Measurements from ENCODE around the gene COMMD1.
"Not testable (repeated sequence)": the region's sequence is repeated elsewhere in the genome, so short reads cannot be mapped to it uniquely, and the experiment has no call there.

The COMMD1 gene

DNA sequence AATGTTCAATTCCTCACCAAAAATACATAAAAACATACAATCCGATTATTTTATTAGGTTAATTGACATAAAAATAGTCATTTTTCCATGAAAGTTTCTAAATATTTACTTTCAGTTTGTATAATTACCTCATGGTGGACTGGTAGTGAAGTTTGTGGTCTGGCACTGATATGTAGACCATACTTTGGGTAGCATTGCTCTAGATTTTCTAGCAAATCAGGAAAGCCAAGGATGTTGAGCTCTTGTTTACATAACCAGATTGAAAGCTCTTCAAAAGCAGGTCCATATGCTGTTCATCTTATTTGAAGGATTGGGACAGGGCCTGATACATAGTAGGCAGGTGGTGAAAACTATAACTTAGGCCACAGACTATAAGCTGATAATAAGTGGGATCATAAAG is 61.8 kb downstream of the COMMD1 start:
- no peak overlapping the region for H3K27ac Mint-ChIP-seq
- no peaks in the 10 kb centered on the region for H3K27me3 Mint-ChIP-seq
- ATAC-seq (no peak), DNase-seq (no peak)
- peaks cover 2% of the 10 kb centered on the region for H3K4me1 Mint-ChIP-seq
- H3K36me3 Mint-ChIP-seq (ENCODE audit: low read depth): no peaks in the 10 kb centered on the region
- H3K9me3 Mint-ChIP-seq: no peaks in the 10 kb centered on the region
- H3K4me3 Mint-ChIP-seq: no peak overlapping the region

DNA sequence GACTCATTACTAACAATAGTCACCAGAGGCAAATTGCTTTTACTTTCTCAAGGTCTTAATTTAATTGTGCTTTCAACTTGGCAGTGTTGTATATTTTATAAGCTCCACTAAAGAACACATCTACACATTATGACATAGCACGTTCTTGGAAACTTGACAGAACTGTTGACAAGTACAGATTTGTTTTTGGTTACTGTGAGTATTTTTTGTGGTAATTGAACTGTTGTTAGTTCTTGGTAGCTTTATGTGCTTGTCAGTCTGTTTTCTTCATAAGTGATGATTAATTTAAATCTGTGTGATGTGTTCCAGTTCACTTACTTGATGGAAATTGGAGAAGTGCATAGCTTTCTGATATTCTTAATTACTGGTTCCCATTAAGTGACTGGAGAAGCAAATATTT is 63.9 kb downstream of the COMMD1 start:
- Mint-ChIP-seq H3K4me1 (peaks cover 2% of the 10 kb centered on the region), H3K27ac (no peak overlapping the region), H3K36me3 (ENCODE audit: low read depth) (no peaks in the 10 kb centered on the region), H3K4me3 (no peak overlapping the region), H3K27me3 (no peaks in the 10 kb centered on the region), H3K9me3 (no peaks in the 10 kb centered on the region)
- DNase-seq (no peak), ATAC-seq (no peak)

- Mint-ChIP-seq H3K36me3 (ENCODE audit: low read depth) (no peaks in the 10 kb centered on the region), H3K4me1 (peaks cover 2% of the 10 kb centered on the region), H3K27ac (no peak overlapping the region), H3K9me3 (no peaks in the 10 kb centered on the region), H3K27me3 (no peaks in the 10 kb centered on the region), H3K4me3 (no peak overlapping the region)
- DNase-seq (no peak), ATAC-seq (no peak)
Observed at GRCh38 chr2:61970807-61971556, 65.5 kb downstream of the COMMD1 start.

GRCh38 chr2:61978522-61978921 is 73.0 kb downstream of the COMMD1 start:
- Mint-ChIP-seq H3K27me3 (no peaks in the 10 kb centered on the region), H3K4me3 (no peak overlapping the region), H3K9me3 (peaks cover 21% of the 10 kb centered on the region), H3K36me3 (ENCODE audit: low read depth) (peaks cover 9% of the 10 kb centered on the region), H3K27ac (no peak overlapping the region), H3K4me1 (peaks cover 9% of the 10 kb centered on the region)
- no peak for ATAC-seq
- DNase-seq: no peak

DNA sequence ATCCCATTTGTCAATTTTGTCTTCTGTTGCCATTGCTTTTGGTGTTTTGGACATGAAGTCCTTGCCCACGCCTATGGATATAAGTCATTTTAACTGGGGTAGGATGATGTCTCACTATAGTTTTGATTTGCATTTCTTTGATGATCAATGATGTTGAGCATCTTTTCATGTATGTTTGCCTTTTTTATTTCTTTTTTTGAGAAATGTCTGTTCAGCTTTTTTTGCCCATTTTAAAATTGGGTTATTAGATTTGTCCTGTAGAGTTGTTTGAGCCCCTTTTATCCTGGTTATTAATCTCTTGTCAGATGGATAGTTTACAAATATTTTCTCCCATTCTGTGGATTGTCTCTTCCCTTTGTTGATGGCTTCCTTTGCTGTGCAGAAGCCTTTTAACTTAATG is 75.3 kb downstream of the COMMD1 start:
- Mint-ChIP-seq H3K27ac (no peak overlapping the region), H3K36me3 (ENCODE audit: low read depth) (peaks cover 9% of the 10 kb centered on the region), H3K27me3 (no peaks in the 10 kb centered on the region), H3K4me3 (no peak overlapping the region), H3K9me3 (peaks cover 21% of the 10 kb centered on the region), H3K4me1 (peaks cover 9% of the 10 kb centered on the region)
- ATAC-seq (no peak), DNase-seq (no peak)

DNA sequence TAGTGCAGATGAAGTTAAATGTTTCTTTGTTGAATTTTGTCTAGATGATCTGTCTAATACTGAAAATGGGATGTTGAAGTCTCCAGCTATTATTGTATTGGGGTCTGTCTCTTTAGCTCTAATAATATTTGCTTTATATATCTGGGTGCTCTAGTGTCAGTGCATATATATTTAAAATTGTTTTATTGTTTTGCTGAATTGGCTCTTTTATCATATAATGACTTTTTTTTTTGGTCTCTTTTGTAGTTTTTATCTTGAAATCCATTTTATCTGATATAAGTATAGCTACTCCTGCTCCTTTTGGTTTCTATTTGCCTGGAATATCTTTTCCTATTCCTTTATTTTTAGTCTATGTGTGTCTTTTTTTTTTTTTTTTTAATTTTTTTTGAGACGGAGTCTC is 79.2 kb downstream of the COMMD1 start:
- H3K9me3 Mint-ChIP-seq: peaks cover 21% of the 10 kb centered on the region
- H3K27ac Mint-ChIP-seq: no peak overlapping the region
- no peak overlapping the region for H3K4me3 Mint-ChIP-seq
- no peaks in the 10 kb centered on the region for H3K27me3 Mint-ChIP-seq
- peaks cover 11% of the 10 kb centered on the region for H3K36me3 Mint-ChIP-seq (ENCODE audit: low read depth)
- H3K4me1 Mint-ChIP-seq: peaks cover 7% of the 10 kb centered on the region
- no peak for DNase-seq
- ATAC-seq: no peak

DNA sequence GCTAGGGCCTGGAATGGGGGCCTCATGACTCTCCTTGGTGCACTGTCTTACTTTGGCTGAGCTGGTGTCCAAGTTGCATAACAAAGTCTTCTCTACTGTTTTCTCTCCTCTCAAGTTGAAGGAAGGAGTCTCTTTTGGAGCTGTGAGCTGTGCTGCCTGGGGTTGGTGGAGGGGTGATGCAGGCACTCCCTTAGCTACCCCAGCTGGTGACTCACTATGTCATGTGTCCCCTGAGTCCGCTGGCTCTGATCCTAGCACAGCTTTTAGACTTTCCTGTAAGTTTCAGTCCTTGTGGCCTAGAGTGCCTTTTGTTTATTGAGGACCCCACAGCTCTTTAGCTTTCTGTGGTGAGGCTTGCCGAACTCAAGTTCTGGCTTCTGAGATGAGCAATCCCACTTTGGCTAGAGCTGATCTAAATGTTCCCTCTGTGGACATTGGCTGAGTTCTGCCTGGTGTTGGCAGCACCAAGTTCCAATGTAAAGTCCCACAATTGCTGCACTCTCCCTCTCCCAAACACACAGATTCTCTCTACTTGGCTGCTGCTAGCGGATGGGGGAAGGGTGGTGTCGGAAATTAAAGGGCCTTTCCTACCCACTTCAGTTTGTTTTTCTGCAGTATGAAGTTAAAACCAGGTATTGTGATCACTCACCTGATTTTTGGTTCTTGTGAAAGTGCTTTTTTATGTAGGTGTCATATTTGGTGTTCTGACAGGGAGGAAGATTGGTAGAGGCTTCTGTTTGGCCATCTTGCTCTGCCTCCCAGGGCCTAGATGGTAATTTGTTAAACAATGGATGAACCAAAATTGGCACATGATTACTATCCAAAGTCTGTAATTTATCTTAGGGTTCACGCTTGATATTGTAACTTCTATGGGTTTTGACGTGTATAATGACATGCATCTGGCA is 83.2 kb downstream of the COMMD1 start:
- no peak for ATAC-seq
- Mint-ChIP-seq H3K36me3 (ENCODE audit: low read depth) (peaks cover 2% of the 10 kb centered on the region), H3K4me3 (no peak overlapping the region), H3K9me3 (peaks cover 4% of the 10 kb centered on the region), H3K4me1 (no peaks in the 10 kb centered on the region), H3K27me3 (no peaks in the 10 kb centered on the region), H3K27ac (peak overlapping the region; percentile 0)
- DNase-seq: no peak

GRCh38 chr2:61993422-61994024 is 88.0 kb downstream of the COMMD1 start:
- peaks cover 4% of the 10 kb centered on the region for H3K9me3 Mint-ChIP-seq
- ATAC-seq (peak; percentile 69), DNase-seq (no peak)
- H3K4me1 Mint-ChIP-seq: no peaks in the 10 kb centered on the region
- H3K27me3 Mint-ChIP-seq: no peaks in the 10 kb centered on the region
- H3K36me3 Mint-ChIP-seq (ENCODE audit: low read depth): no peaks in the 10 kb centered on the region
- H3K27ac Mint-ChIP-seq: no peak overlapping the region
- H3K4me3 Mint-ChIP-seq: no peak overlapping the region

GRCh38 chr2:61994531-61994930 is 89.1 kb downstream of the COMMD1 start:
- no peak overlapping the region for H3K4me3 Mint-ChIP-seq
- peaks cover 4% of the 10 kb centered on the region for H3K9me3 Mint-ChIP-seq
- H3K27ac Mint-ChIP-seq: no peak overlapping the region
- DNase-seq (no peak), ATAC-seq (no peak)
- no peaks in the 10 kb centered on the region for H3K4me1 Mint-ChIP-seq
- H3K36me3 Mint-ChIP-seq (ENCODE audit: low read depth): no peaks in the 10 kb centered on the region
- no peaks in the 10 kb centered on the region for H3K27me3 Mint-ChIP-seq

DNA sequence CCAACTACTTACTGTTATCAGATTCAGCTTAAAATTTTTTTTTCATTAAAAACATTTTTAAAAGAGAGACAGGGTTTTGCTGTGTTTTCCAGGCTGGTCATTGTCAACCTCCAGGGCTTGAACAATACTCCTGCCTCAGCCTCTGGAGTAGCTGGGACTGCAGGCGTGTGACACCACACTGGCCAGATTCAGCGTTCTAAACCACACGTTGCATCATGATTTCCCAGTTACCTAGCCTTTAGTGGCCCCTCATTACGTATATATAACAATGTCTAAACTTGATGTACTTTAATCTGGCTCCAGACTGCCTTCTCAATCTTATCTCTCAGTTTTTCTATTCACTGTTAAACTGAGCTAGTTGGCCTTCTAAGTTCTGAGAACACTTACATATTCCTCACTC is 89.6 kb downstream of the COMMD1 start:
- Mint-ChIP-seq H3K36me3 (ENCODE audit: low read depth) (no peaks in the 10 kb centered on the region), H3K9me3 (peaks cover 1% of the 10 kb centered on the region), H3K4me1 (no peaks in the 10 kb centered on the region), H3K4me3 (no peak overlapping the region), H3K27ac (no peak overlapping the region), H3K27me3 (no peaks in the 10 kb centered on the region)
- no peak for DNase-seq
- no peak for ATAC-seq

- no peak for DNase-seq
- Mint-ChIP-seq H3K36me3 (ENCODE audit: low read depth) (no peaks in the 10 kb centered on the region), H3K27me3 (no peaks in the 10 kb centered on the region), H3K27ac (no peak overlapping the region), H3K4me3 (no peak overlapping the region), H3K9me3 (no peaks in the 10 kb centered on the region), H3K4me1 (no peaks in the 10 kb centered on the region)
- no peak for ATAC-seq
Observed at GRCh38 chr2:61995515-61995914, 90.0 kb downstream of the COMMD1 start.

GRCh38 chr2:61998426-61998825 is 93.0 kb downstream of the COMMD1 start:
- Mint-ChIP-seq H3K27ac (no peak overlapping the region), H3K9me3 (no peaks in the 10 kb centered on the region), H3K27me3 (no peaks in the 10 kb centered on the region), H3K4me1 (no peaks in the 10 kb centered on the region), H3K36me3 (ENCODE audit: low read depth) (peaks cover 5% of the 10 kb centered on the region), H3K4me3 (no peak overlapping the region)
- DNase-seq (no peak), ATAC-seq (no peak)

DNA sequence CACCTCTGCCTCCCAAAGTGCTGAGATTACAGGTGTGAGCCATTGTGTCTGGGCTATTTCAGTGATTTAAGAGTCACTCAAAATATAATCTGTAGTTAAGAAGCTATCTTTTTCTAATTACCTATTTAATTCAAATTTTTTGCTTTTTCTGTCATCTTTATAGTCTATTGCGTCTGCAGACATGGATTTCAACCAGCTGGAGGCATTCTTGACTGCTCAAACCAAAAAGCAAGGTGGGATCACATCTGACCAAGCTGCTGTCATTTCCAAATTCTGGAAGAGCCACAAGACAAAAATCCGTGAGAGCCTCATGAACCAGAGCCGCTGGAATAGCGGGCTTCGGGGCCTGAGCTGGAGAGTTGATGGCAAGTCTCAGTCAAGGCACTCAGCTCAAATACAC is 95.1 kb downstream of the COMMD1 start:
- H3K36me3 Mint-ChIP-seq (ENCODE audit: low read depth): peaks cover 15% of the 10 kb centered on the region
- no peak overlapping the region for H3K27ac Mint-ChIP-seq
- no peak overlapping the region for H3K4me3 Mint-ChIP-seq
- no peaks in the 10 kb centered on the region for H3K27me3 Mint-ChIP-seq
- no peaks in the 10 kb centered on the region for H3K4me1 Mint-ChIP-seq
- H3K9me3 Mint-ChIP-seq: no peaks in the 10 kb centered on the region
- ATAC-seq (no peak), DNase-seq (no peak)

DNA sequence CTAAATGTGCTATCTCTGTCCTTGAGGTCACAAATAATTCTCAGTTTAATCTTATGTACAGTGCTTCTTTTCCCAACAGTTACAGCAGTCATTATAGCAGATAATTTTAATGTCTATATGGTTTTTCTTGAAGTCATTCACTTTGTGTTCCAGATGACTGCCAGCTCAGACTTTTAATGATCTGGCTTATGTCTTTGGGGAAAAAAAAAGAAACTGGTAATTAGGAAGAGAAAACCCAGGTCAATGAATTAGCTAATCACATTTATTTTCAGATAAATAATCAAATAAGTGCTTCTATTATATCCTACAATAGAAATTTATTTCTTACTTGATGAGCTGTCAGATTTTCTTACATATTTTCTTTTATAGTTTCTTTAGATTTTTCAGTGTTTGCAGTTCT is 96.0 kb downstream of the COMMD1 start:
- Mint-ChIP-seq H3K27ac (no peak overlapping the region), H3K27me3 (no peaks in the 10 kb centered on the region), H3K4me1 (no peaks in the 10 kb centered on the region), H3K9me3 (no peaks in the 10 kb centered on the region), H3K36me3 (ENCODE audit: low read depth) (peaks cover 15% of the 10 kb centered on the region), H3K4me3 (no peak overlapping the region)
- DNase-seq (no peak), ATAC-seq (no peak)

DNA sequence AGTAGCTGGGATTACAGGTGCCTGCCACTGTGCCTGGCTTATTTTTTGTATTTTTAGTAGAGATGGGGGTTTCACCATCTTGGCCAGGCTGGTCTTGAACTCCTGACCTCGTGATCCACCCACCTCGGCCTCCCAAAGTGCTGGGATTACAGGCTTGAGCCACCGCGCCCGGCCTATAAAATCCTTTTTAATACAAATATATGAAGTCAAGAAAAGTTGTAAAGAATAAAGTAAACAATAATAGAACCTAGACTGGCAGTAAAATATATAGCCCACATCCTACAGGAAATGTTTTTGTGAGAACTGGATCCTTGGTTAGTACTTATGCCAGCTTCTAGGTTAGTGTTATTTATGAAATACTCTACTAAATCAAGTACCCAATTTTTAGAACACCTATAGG is 99.0 kb downstream of the COMMD1 start:
- not testable (repeated sequence) for ATAC-seq, H3K27me3 Mint-ChIP-seq, H3K9me3 Mint-ChIP-seq, H3K27ac Mint-ChIP-seq, H3K4me1 Mint-ChIP-seq, DNase-seq, H3K4me3 Mint-ChIP-seq
- peaks cover 15% of the 10 kb centered on the region for H3K36me3 Mint-ChIP-seq (ENCODE audit: low read depth)
